ENCODE measurements around the gene C17orf100. TPM values are rescaled to one million over a fixed set of nuclear protein-coding genes. Genes with fewer than 3 reads are reported as not detected.
"Not testable (repeated sequence)": the region's sequence is repeated elsewhere in the genome, so short reads cannot be mapped to it uniquely, and the experiment has no call there.

The C17orf100 gene
- total RNA-seq, 2 donors from 2014 or later, result not detected

- ATAC-seq (ENCODE audit: insufficient number of reproducible peaks, low FRiP score, low read depth) (no peak), DNase-seq (ENCODE audit: low spot score) (no peak)
- Histone ChIP-seq H3K4me1 (ENCODE audit: control insufficient read depth in 1 of 2, low read depth in 2 of 2) (no peaks in the 10 kb centered on the region), H3K4me3 (no peak overlapping the region), H3K36me3 (no peaks in the 10 kb centered on the region), H3K9me3 (no peaks in the 10 kb centered on the region), H3K27me3 (replicated peaks; ENCODE audit: insufficient read depth) (no peaks in the 10 kb centered on the region), H3K27ac (no peak overlapping the region)
- TF ChIP-seq CTCF (IDR thresholded peaks at IDR 0.05), result no peak
These were observed 34.5 kb downstream of the C17orf100 start for GRCh38 chr17:6686026-6686425.

GRCh38 chr17:6688944-6689343 lies 37.4 kb downstream of the C17orf100 start:
- DNase-seq (ENCODE audit: low spot score) (no peak), ATAC-seq (ENCODE audit: insufficient number of reproducible peaks, low FRiP score, low read depth) (no peak)
- Histone ChIP-seq H3K27me3 (replicated peaks; ENCODE audit: insufficient read depth) (no peaks in the 10 kb centered on the region), H3K36me3 (no peaks in the 10 kb centered on the region), H3K27ac (no peak overlapping the region), H3K4me3 (no peak overlapping the region), H3K4me1 (ENCODE audit: control insufficient read depth in 1 of 2, low read depth in 2 of 2) (no peaks in the 10 kb centered on the region), H3K9me3 (no peaks in the 10 kb centered on the region)
- TF ChIP-seq CTCF (IDR thresholded peaks at IDR 0.05), result no peak

GRCh38 chr17:6690641-6691040 lies 39.1 kb downstream of the C17orf100 start:
- Histone ChIP-seq H3K9me3 (no peaks in the 10 kb centered on the region), H3K27me3 (replicated peaks; ENCODE audit: insufficient read depth) (no peaks in the 10 kb centered on the region), H3K36me3 (no peaks in the 10 kb centered on the region), H3K27ac (no peak overlapping the region), H3K4me3 (no peak overlapping the region), H3K4me1 (ENCODE audit: control insufficient read depth in 1 of 2, low read depth in 2 of 2) (no peaks in the 10 kb centered on the region)
- DNase-seq (ENCODE audit: low spot score) (no peak), ATAC-seq (ENCODE audit: insufficient number of reproducible peaks, low FRiP score, low read depth) (no peak)
- TF ChIP-seq CTCF (IDR thresholded peaks at IDR 0.05), result no peak

- no peak for ATAC-seq (ENCODE audit: insufficient number of reproducible peaks, low FRiP score, low read depth)
- no peak overlapping the region for H3K4me3 ChIP-seq
- TF ChIP-seq CTCF (IDR thresholded peaks at IDR 0.05), result no peak
These were observed 40.0 kb downstream of the C17orf100 start for GRCh38 chr17:6691546-6691945.

GRCh38 chr17:6691958-6692357 lies 40.4 kb downstream of the C17orf100 start:
- ATAC-seq (ENCODE audit: insufficient number of reproducible peaks, low FRiP score, low read depth), result not testable (repeated sequence)

More at GRCh38 chr17:6691546-6691945, 40.0 kb downstream of the C17orf100 start:
- Histone ChIP-seq H3K27ac (no peak overlapping the region), H3K27me3 (replicated peaks; ENCODE audit: insufficient read depth) (no peaks in the 10 kb centered on the region), H3K9me3 (no peaks in the 10 kb centered on the region), H3K36me3 (no peaks in the 10 kb centered on the region), H3K4me1 (ENCODE audit: control insufficient read depth in 1 of 2, low read depth in 2 of 2) (no peaks in the 10 kb centered on the region)
- DNase-seq (ENCODE audit: low spot score), result no peak

GRCh38 chr17:6695051-6695450 lies 43.5 kb downstream of the C17orf100 start:
- no peak for TF ChIP-seq CTCF (IDR thresholded peaks at IDR 0.05)
- no peak for DNase-seq (ENCODE audit: low spot score)

More at GRCh38 chr17:6691958-6692357, 40.4 kb downstream of the C17orf100 start:
- not testable (repeated sequence) for DNase-seq (ENCODE audit: low spot score); H3K4me3 ChIP-seq; H3K4me1 ChIP-seq (ENCODE audit: control insufficient read depth in 1 of 2, low read depth in 2 of 2); H3K27me3 ChIP-seq (replicated peaks; ENCODE audit: insufficient read depth); H3K9me3 ChIP-seq; H3K27ac ChIP-seq; H3K36me3 ChIP-seq

More at GRCh38 chr17:6695051-6695450, 43.5 kb downstream of the C17orf100 start:
- no peak for ATAC-seq (ENCODE audit: insufficient number of reproducible peaks, low FRiP score, low read depth)
- Histone ChIP-seq H3K27ac (no peak overlapping the region), H3K4me1 (ENCODE audit: control insufficient read depth in 1 of 2, low read depth in 2 of 2) (no peaks in the 10 kb centered on the region), H3K36me3 (no peaks in the 10 kb centered on the region), H3K4me3 (no peak overlapping the region), H3K27me3 (replicated peaks; ENCODE audit: insufficient read depth) (no peaks in the 10 kb centered on the region), H3K9me3 (no peaks in the 10 kb centered on the region)

Measured in thoracic aorta (tissue), 2 donors.